Measurements from ENCODE around the gene B4GALT5.

Gene B4GALT5

DNA sequence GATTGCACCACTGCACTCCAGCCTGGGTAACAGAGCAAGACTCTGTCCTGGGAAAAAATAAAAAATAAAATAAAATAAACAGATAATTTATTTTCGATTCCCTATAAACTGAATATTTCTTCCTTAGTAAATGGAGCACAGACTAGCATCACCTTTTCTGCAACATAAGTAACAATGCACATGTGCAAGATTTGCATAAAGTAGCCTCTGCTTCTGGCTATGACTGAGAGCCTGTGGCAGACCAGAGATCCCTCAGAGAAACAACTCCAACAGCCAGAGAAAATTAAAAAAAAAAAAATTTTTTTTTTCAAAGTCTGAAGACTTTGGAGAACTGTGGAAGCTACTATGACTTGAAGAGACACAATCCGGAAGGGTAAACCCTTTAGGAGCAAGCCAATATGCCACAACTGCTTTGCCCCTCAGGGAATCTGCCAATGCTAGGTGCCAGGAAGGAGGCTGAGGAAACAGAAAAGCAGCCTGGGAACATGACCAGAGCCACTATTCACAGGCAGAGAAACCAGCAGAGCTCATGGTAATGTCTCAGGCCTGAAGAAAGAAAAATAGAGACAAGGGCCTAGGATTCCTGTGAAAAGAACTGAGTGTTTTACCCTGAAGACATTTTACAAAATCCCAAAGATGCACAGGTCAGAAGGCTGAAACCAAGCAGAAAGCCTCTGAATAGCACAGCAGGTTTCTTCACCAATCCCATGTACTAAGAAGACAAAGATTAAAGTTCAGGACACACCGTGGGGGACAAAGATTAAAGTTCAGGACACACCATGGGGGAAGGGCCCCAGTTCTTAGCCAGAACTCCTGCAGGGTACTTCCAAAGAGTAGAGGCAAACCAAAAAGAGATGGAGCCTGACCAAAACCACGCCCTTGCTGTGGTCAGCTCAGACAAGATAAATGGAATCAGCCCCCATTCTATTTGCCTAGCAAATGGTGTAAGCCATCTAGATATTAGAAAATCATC lies 25.8 kb downstream of the B4GALT5 start:
- Histone ChIP-seq H3K9me3 (ENCODE audit: insufficient read depth, low read length) (no peaks in the 10 kb centered on the region), H2AFZ (ENCODE audit: low read depth, low read length) (no peak overlapping the region), H3K9ac (ENCODE audit: low read length) (no peak overlapping the region), H3K36me3 (replicated peaks; ENCODE audit: low read depth, low read length) (peaks cover 11% of the 10 kb centered on the region), H3K27me3 (ENCODE audit: low read depth, low read length) (no peaks in the 10 kb centered on the region), H4K20me1 (ENCODE audit: insufficient read depth, low read length) (peaks cover 95% of the 10 kb centered on the region), H3K4me1 (ENCODE audit: low read length) (peaks cover 72% of the 10 kb centered on the region), H3K4me3 (ENCODE audit: low read length) (no peak overlapping the region), H3K79me2 (ENCODE audit: low read length) (peaks cover 100% of the 10 kb centered on the region), H3K4me2 (ENCODE audit: low read length) (0 out of 2 replicates have a peak overlapping the region, but pooled peaks have one; percentile 0), H3K27ac (ENCODE audit: low read length) (no peak overlapping the region)
- no peak for TF ChIP-seq EZH2phosphoT487 (IDR thresholded peaks at IDR 0.05; ENCODE audit: low read depth)
- TF ChIP-seq, protein P1, sequence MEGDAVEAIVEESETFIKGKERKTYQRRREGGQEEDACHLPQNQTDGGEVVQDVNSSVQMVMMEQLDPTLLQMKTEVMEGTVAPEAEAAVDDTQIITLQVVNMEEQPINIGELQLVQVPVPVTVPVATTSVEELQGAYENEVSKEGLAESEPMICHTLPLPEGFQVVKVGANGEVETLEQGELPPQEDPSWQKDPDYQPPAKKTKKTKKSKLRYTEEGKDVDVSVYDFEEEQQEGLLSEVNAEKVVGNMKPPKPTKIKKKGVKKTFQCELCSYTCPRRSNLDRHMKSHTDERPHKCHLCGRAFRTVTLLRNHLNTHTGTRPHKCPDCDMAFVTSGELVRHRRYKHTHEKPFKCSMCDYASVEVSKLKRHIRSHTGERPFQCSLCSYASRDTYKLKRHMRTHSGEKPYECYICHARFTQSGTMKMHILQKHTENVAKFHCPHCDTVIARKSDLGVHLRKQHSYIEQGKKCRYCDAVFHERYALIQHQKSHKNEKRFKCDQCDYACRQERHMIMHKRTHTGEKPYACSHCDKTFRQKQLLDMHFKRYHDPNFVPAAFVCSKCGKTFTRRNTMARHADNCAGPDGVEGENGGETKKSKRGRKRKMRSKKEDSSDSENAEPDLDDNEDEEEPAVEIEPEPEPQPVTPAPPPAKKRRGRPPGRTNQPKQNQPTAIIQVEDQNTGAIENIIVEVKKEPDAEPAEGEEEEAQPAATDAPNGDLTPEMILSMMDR (IDR thresholded peaks at IDR 0.05; ENCODE audit: low read depth, low read length): no peak

DNA sequence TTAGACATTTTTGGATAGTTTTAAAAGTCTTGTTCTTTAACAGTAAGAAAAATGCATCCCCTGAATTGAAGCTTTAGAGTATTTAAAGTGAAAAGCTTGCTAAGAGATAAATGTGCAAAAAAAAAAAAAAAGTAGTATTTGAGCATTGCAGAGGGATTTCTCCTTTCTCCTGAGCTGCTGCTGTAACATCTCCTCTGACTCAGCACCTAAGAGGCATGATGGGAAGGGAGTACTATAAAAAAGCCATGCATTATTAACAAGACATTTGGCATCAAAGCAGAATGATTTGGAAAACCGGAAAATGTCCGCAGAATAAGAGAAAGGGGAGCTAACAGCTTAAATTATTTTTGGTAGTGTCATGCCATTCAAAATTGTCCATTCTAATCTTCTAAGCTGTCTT lies 27.9 kb downstream of the B4GALT5 start:
- peaks cover 12% of the 10 kb centered on the region for H3K36me3 ChIP-seq (replicated peaks; ENCODE audit: low read depth, low read length)
- H3K4me3 ChIP-seq (ENCODE audit: low read length): no peak overlapping the region
- no peak overlapping the region for H2AFZ ChIP-seq (ENCODE audit: low read depth, low read length)
- peaks cover 92% of the 10 kb centered on the region for H4K20me1 ChIP-seq (ENCODE audit: insufficient read depth, low read length)
- no peak for TF ChIP-seq EZH2phosphoT487 (IDR thresholded peaks at IDR 0.05; ENCODE audit: low read depth)
- TF ChIP-seq, protein P1 (IDR thresholded peaks at IDR 0.05; ENCODE audit: low read depth, low read length): no peak
- H3K79me2 ChIP-seq (ENCODE audit: low read length): peaks cover 100% of the 10 kb centered on the region
- no peak overlapping the region for H3K9ac ChIP-seq (ENCODE audit: low read length)
- no peaks in the 10 kb centered on the region for H3K27me3 ChIP-seq (ENCODE audit: low read depth, low read length)
- no peaks in the 10 kb centered on the region for H3K9me3 ChIP-seq (ENCODE audit: insufficient read depth, low read length)
- peaks cover 61% of the 10 kb centered on the region for H3K4me1 ChIP-seq (ENCODE audit: low read length)
- H3K27ac ChIP-seq (ENCODE audit: low read length): no peak overlapping the region
- peak overlapping the region; percentile 30 for H3K4me2 ChIP-seq (ENCODE audit: low read length)

DNA sequence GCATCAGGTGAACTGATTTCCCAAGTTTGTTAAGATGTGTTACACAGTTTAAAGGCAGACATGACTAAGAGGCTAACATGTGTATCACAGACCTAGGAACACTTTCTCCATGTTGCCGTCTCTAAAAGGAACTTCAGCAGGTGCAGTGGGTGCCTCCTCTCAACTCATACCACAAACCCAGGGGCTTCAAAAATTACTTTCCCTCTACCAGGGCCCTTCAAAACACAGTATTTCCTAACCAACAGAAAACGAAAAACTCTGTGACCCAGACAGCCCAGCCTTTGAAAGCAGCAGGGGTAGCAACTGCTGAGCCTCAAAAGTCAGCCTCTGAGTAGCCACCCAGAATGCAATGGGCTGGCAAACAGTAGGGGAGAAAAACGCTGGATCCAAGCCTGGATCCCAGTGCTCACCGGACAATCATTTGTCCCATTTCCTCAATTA lies 28.5 kb downstream of the B4GALT5 start:
- peaks cover 100% of the 10 kb centered on the region for H3K79me2 ChIP-seq (ENCODE audit: low read length)
- peak overlapping the region; percentile 30 for H3K4me2 ChIP-seq (ENCODE audit: low read length)
- TF ChIP-seq, protein P1 (IDR thresholded peaks at IDR 0.05; ENCODE audit: low read depth, low read length): no peak
- TF ChIP-seq EZH2phosphoT487 (IDR thresholded peaks at IDR 0.05; ENCODE audit: low read depth): no peak
- no peak overlapping the region for H2AFZ ChIP-seq (ENCODE audit: low read depth, low read length)
- no peaks in the 10 kb centered on the region for H3K9me3 ChIP-seq (ENCODE audit: insufficient read depth, low read length)
- peaks cover 62% of the 10 kb centered on the region for H3K4me1 ChIP-seq (ENCODE audit: low read length)
- H3K27ac ChIP-seq (ENCODE audit: low read length): peak overlapping the region; percentile 24
- H3K36me3 ChIP-seq (replicated peaks; ENCODE audit: low read depth, low read length): peaks cover 12% of the 10 kb centered on the region
- peaks cover 91% of the 10 kb centered on the region for H4K20me1 ChIP-seq (ENCODE audit: insufficient read depth, low read length)
- H3K4me3 ChIP-seq (ENCODE audit: low read length): no peak overlapping the region
- no peak overlapping the region; the same call in 1 of the 2 replicates for H3K9ac ChIP-seq (ENCODE audit: low read length)
- no peaks in the 10 kb centered on the region for H3K27me3 ChIP-seq (ENCODE audit: low read depth, low read length)

DNA sequence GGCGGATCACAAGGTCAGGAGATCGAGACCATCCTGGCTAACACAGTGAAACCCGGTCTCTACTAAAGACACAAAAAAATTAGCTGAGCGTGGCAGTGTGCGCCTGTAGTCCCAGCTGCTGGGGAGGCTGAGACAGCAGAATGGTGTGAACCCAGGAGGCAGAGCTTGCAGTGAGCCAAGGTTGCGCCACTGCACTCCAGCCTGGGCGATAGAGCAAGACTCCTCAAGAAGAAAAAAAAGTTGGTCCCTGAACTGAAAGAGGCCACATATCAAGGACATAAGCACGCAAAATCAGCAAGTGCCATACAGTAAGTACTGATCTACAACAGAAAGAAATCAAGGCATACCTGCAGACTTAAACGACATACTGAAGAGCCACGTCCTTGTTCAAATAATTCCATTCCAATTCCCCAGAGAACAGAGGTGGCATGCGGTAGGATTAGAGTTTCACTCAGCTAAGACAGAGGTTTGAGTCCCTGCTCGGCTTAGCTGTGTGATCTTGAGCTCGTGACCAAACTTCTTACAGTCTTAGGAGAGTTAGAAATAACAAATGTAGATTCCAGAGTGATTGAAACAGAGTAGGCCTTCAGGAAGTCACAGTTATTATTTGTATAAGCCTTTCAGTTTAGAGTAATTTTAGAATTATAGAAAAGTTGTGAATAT lies 29.2 kb downstream of the B4GALT5 start:
- peaks cover 91% of the 10 kb centered on the region for H4K20me1 ChIP-seq (ENCODE audit: insufficient read depth, low read length)

More for the DNA sequence above, 29.2 kb downstream of the B4GALT5 start:
- Histone ChIP-seq H3K9ac (ENCODE audit: low read length) (no peak overlapping the region), H3K4me2 (ENCODE audit: low read length) (no peak overlapping the region), H3K4me3 (ENCODE audit: low read length) (no peak overlapping the region), H3K4me1 (ENCODE audit: low read length) (peaks cover 67% of the 10 kb centered on the region), H3K27me3 (ENCODE audit: low read depth, low read length) (no peaks in the 10 kb centered on the region), H3K79me2 (ENCODE audit: low read length) (peaks cover 100% of the 10 kb centered on the region), H3K9me3 (ENCODE audit: insufficient read depth, low read length) (no peaks in the 10 kb centered on the region), H3K36me3 (replicated peaks; ENCODE audit: low read depth, low read length) (peaks cover 15% of the 10 kb centered on the region), H2AFZ (ENCODE audit: low read depth, low read length) (no peak overlapping the region), H3K27ac (ENCODE audit: low read length) (peak overlapping the region; percentile 24)
- TF ChIP-seq EZH2phosphoT487 (IDR thresholded peaks at IDR 0.05; ENCODE audit: low read depth): no peak
- TF ChIP-seq, protein P1 (IDR thresholded peaks at IDR 0.05; ENCODE audit: low read depth, low read length): no peak

Measured in OCI-LY3 (cell line).